AG04449 (cell line): ENCODE measurements around the gene MYOF.

Experiments used
- CTCF ChIA-PET: fragments of 350-600 bp; formaldehyde crosslinking; extraction: SDS; loops from one replicate; lab custom pipeline; 2021; ENCODE audit warnings: antibody characterized with exemption; lab: Yijun Ruan, JAX
- POLR2A ChIA-PET: fragments of 400-600, 350-600 bp; formaldehyde crosslinking; extraction: SDS; loops from one replicate; lab custom pipeline; 2020; ENCODE audit warnings: antibody characterized with exemption, inconsistent platforms; lab: Yijun Ruan, JAX
- DNase-seq: peaks from one replicate; pipeline ENCODE4 v3.0.0-alpha.2; 2010; ENCODE audit warnings: low read depth, low spot score
- H3K4me3 ChIP-seq: 2 replicates; pipeline ENCODE4 v1.5.1; 2011; ENCODE audit warnings: low read depth, mild to moderate bottlenecking, control low read depth, low read length
- CTCF ChIP-seq: IDR thresholded peaks from one replicate; pipeline ENCODE4 v1.5.1; 2011; ENCODE audit warnings: mild to moderate bottlenecking, moderate library complexity, low read length, control low read depth, inconsistent platforms; ENCODE audit not compliant: insufficient read depth; ENCODE audit errors: missing control alignments

MYOF gene

GRCh38 chr10:93385345-93385744 lies 96.8 kb downstream of the MYOF start:
- no peak for DNase-seq
- POLR2A ChIA-PET: interaction anchor here (1.6 kb wide), 1 partner anchor 97 kb away, joined by 4 read pairs; the partner anchor contains the start of gene MYOF
- CTCF ChIA-PET: interaction anchor here (1.1 to 14.2 kb wide), 4 partner anchors 9 to 96 kb away, joined by 3 to 434 read pairs (median 34); partner anchors contain the start of gene MYOF
- no peak for TF ChIP-seq CTCF
- H3K4me3 ChIP-seq: no peak overlapping the region

DNA sequence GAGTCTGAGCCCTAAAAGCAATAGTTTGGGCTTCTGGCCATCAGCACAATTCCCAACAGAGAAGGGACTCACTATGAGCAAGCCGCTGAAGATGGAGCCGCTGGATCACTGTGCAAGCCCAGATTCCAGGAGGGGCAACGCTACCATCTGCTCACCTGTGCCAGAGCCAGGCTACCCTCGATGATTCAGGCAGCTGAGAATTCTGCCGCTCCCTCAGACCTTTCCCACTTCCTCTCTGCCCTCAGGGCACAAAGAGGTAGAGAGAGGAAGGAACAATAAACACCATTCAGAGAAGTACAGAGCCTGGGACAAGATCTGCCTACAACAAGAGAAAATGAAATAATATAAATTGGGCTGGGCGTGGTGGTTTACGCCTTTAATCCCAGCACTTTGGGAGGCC lies 98.1 kb downstream of the MYOF start:
- no peak for DNase-seq
- TF ChIP-seq CTCF: no peak
- POLR2A ChIA-PET: interaction anchor here (0.8 to 1.3 kb wide), 7 partner anchors 8 to 319 kb away, joined by 3 to 17 read pairs (median 3); partner anchors contain the start of genes FRA10AC1 and MYOF
- H3K4me3 ChIP-seq: no peak overlapping the region
- CTCF ChIA-PET: interaction anchor here (1.4 to 14.2 kb wide), 5 partner anchors 8 to 98 kb away, joined by 3 to 434 read pairs (median 6); partner anchors contain the start of gene MYOF

GRCh38 chr10:93383562-93383981 lies 98.6 kb downstream of the MYOF start:
- DNase-seq: peak; percentile 97
- CTCF ChIA-PET: interaction anchor here (0.7 to 14.2 kb wide), 7 partner anchors 8 to 98 kb away, joined by 3 to 434 read pairs (median 4); partner anchors contain the start of gene MYOF
- POLR2A ChIA-PET: interaction anchor here (0.8 to 1.3 kb wide), 7 partner anchors 9 to 319 kb away, joined by 3 to 17 read pairs (median 3); partner anchors contain the start of genes FRA10AC1 and MYOF
- H3K4me3 ChIP-seq: no peak overlapping the region
- no peak for TF ChIP-seq CTCF

GRCh38 chr10:93379731-93380575 lies 102.2 kb downstream of the MYOF start:
- ChIA-PET POLR2A (interaction anchor here (0.7 to 2.2 kb wide), 6 partner anchors 11 to 102 kb away, joined by 3 to 8 read pairs (median 4); partner anchors contain the start of gene MYOF), CTCF (interaction anchor here (0.6 to 14.2 kb wide), 9 partner anchors 9 to 102 kb away, joined by 3 to 434 read pairs (median 4); partner anchors contain the start of gene MYOF)
- H3K4me3 ChIP-seq: no peak overlapping the region
- no peak for DNase-seq
- no peak for TF ChIP-seq CTCF

GRCh38 chr10:93378997-93379730 lies 103.0 kb downstream of the MYOF start:
- DNase-seq: no peak
- H3K4me3 ChIP-seq: no peak overlapping the region
- no peak for TF ChIP-seq CTCF
- CTCF ChIA-PET: interaction anchor here (1.0 to 14.2 kb wide), 6 partner anchors 8 to 103 kb away, joined by 3 to 434 read pairs (median 4); partner anchors contain the start of gene MYOF
- POLR2A ChIA-PET: interaction anchor here (0.7 to 2.2 kb wide), 6 partner anchors 12 to 103 kb away, joined by 3 to 8 read pairs (median 4); partner anchors contain the start of gene MYOF
